CD4-positive, alpha-beta T cell treated with Interleukin-4 for 4 hours (primary cell): Measurements from ENCODE around the gene RPLP2.

ENCODE experiments used
- DNase-seq: peaks from one replicate; pipeline ENCODE4 v3.0.0-alpha.2; 2020

RPLP2 gene

GRCh38 chr11:839280-839623 lies 29.5 kb downstream of the RPLP2 start:
- no peak for DNase-seq

- no peak for DNase-seq
These were observed 30.3 kb downstream of the RPLP2 start for GRCh38 chr11:839875-840617.

GRCh38 chr11:841981-842369 lies 32.2 kb downstream of the RPLP2 start:
- no peak for DNase-seq

GRCh38 chr11:842370-843002 lies 32.7 kb downstream of the RPLP2 start, which contains the start of the genes POLR2L and TSPAN4:
Gene POLR2L (minus strand): TSS chr11:842529. CDS start chr11:842508, 21 bp downstream.
Gene TSPAN4 (plus strand): TSS chr11:842852. CDS start chr11:850305, 7,453 bp downstream.
- DNase-seq = peak; percentile 85

GRCh38 chr11:843086-843734 lies 33.4 kb downstream of the RPLP2 start:
- no peak for DNase-seq

GRCh38 chr11:843818-844692 lies 34.3 kb downstream of the RPLP2 start:
- no peak for DNase-seq

GRCh38 chr11:844693-845644 lies 35.2 kb downstream of the RPLP2 start:
- DNase-seq = peak; percentile 21

GRCh38 chr11:845872-846495 lies 36.2 kb downstream of the RPLP2 start:
- DNase-seq = no peak

- DNase-seq = no peak
These were observed 36.8 kb downstream of the RPLP2 start for GRCh38 chr11:846496-847098.

GRCh38 chr11:847876-848275 lies 38.1 kb downstream of the RPLP2 start:
- DNase-seq = no peak

- DNase-seq = peak; percentile 51
These were observed 38.7 kb downstream of the RPLP2 start for GRCh38 chr11:848380-848931.

GRCh38 chr11:849104-849824 lies 39.5 kb downstream of the RPLP2 start:
- no peak for DNase-seq

- no peak for DNase-seq
These were observed 40.4 kb downstream of the RPLP2 start for GRCh38 chr11:849951-850774.

- DNase-seq = no peak
These were observed 41.3 kb downstream of the RPLP2 start for GRCh38 chr11:850775-851763.

- DNase-seq = no peak
These were observed 43.0 kb downstream of the RPLP2 start for GRCh38 chr11:852762-853161.

- no peak for DNase-seq
These were observed 44.1 kb downstream of the RPLP2 start for GRCh38 chr11:853682-854448.
